ENCODE data around the gene MACROD2. TPM values are rescaled to one million over a fixed set of nuclear protein-coding genes. Genes with fewer than 3 reads are reported as not detected.

Gene MACROD2
- total RNA-seq, 3 donors from 2014 or later: 3.2 to 7.6 (median 6.4) TPM

DNA sequence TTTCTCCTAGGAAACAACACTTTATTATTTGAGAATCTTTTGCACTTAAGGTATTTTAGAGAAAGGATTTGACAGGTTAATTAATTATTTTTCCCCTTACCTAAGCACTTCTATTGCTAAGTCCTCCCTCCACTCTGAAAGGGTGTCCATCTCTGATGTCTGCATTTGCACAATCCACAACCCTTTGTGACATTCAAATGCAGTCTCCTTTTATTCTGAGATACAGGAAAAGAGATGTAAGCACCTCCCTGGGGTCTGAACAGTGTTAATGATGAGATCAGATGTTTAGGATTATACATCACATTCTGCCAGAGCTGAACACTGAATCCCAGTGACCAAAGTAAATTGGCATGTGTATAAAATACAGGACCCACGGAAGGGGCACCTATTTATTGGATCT, 1206.3 kb downstream of the MACROD2 start:
- DNase-seq: no peak
- no peaks in the 10 kb centered on the region for H3K36me3 ChIP-seq (ENCODE audit: low read depth)
- no peaks in the 10 kb centered on the region for H3K4me1 ChIP-seq (ENCODE audit: low read depth)
- TF ChIP-seq, protein P1, sequence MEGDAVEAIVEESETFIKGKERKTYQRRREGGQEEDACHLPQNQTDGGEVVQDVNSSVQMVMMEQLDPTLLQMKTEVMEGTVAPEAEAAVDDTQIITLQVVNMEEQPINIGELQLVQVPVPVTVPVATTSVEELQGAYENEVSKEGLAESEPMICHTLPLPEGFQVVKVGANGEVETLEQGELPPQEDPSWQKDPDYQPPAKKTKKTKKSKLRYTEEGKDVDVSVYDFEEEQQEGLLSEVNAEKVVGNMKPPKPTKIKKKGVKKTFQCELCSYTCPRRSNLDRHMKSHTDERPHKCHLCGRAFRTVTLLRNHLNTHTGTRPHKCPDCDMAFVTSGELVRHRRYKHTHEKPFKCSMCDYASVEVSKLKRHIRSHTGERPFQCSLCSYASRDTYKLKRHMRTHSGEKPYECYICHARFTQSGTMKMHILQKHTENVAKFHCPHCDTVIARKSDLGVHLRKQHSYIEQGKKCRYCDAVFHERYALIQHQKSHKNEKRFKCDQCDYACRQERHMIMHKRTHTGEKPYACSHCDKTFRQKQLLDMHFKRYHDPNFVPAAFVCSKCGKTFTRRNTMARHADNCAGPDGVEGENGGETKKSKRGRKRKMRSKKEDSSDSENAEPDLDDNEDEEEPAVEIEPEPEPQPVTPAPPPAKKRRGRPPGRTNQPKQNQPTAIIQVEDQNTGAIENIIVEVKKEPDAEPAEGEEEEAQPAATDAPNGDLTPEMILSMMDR (IDR thresholded peaks at IDR 0.05): no peak
- intact Hi-C loops (cut with DNase I, micrococcal nuclease): no loop called here
- no peak overlapping the region for H3K4me3 ChIP-seq
- ATAC-seq: no peak
- no peaks in the 10 kb centered on the region for H3K9me3 ChIP-seq

DNA sequence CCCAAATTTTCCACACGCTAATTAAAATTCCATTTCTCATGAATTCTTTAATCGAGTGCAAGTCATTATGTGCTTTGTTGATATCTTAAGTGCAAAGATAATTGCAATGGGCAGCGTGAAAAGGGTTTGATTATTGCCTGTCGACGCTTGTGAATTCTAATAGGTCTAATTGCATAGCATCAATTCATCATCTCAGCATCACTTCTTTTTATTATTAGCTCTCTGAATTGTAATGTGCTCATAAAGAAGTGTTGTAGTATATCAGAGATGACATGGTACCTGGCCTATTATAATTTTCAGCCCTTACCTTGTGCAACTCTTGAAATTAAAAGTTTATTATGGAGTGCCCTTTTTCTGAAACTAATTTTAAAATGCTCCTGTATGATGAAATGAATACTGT, 1208.9 kb downstream of the MACROD2 start:
- DNase-seq (no peak), ATAC-seq (no peak)
- Histone ChIP-seq H3K4me1 (ENCODE audit: low read depth) (no peaks in the 10 kb centered on the region), H3K4me3 (no peak overlapping the region), H3K36me3 (ENCODE audit: low read depth) (no peaks in the 10 kb centered on the region), H3K9me3 (no peaks in the 10 kb centered on the region)
- TF ChIP-seq, protein P1 (IDR thresholded peaks at IDR 0.05): no peak
- intact Hi-C loops (cut with DNase I, micrococcal nuclease): no loop called here

DNA sequence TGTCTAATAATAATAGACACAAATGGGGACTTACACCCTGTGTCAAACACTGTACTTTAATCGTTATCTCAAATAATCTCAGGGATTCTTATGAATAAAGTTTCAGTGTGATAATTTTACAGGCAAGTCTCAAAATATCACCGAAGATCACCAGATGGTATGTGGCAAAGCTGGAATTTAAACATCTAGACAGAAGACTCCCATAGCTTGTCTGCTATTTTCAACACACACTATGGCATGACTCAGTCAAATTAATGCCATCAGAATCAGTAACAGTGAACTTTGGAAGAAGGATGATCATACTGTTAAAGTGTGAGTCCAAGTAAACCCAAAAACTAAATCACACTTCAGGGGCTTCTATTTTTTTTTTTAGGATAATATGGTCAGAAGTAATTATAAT, 1209.7 kb downstream of the MACROD2 start:
- intact Hi-C loops (cut with DNase I, micrococcal nuclease): no loop called here
- no peaks in the 10 kb centered on the region for H3K36me3 ChIP-seq (ENCODE audit: low read depth)
- ATAC-seq (no peak), DNase-seq (no peak)
- no peaks in the 10 kb centered on the region for H3K9me3 ChIP-seq
- H3K4me1 ChIP-seq (ENCODE audit: low read depth): no peaks in the 10 kb centered on the region
- TF ChIP-seq, protein P1 (IDR thresholded peaks at IDR 0.05): no peak
- no peak overlapping the region for H3K4me3 ChIP-seq

GRCh38 chr20:15205719-15206118, 1210.4 kb downstream of the MACROD2 start:
- intact Hi-C loops (cut with DNase I, micrococcal nuclease): no loop called here

GRCh38 chr20:15209537-15209936, 1214.2 kb downstream of the MACROD2 start:
- H3K4me1 ChIP-seq (ENCODE audit: low read depth): no peaks in the 10 kb centered on the region
- H3K4me3 ChIP-seq: no peak overlapping the region
- no peaks in the 10 kb centered on the region for H3K9me3 ChIP-seq
- TF ChIP-seq, protein P1 (IDR thresholded peaks at IDR 0.05): no peak
- H3K36me3 ChIP-seq (ENCODE audit: low read depth): no peaks in the 10 kb centered on the region
- intact Hi-C loops (cut with DNase I, micrococcal nuclease): no loop called here
- DNase-seq (no peak), ATAC-seq (no peak)

More at GRCh38 chr20:15205719-15206118, 1210.4 kb downstream of the MACROD2 start:
- Histone ChIP-seq H3K9me3 (no peaks in the 10 kb centered on the region), H3K4me1 (ENCODE audit: low read depth) (no peaks in the 10 kb centered on the region), H3K4me3 (no peak overlapping the region), H3K36me3 (ENCODE audit: low read depth) (no peaks in the 10 kb centered on the region)
- ATAC-seq: no peak
- TF ChIP-seq, protein P1 (IDR thresholded peaks at IDR 0.05): no peak
- no peak for DNase-seq

DNA sequence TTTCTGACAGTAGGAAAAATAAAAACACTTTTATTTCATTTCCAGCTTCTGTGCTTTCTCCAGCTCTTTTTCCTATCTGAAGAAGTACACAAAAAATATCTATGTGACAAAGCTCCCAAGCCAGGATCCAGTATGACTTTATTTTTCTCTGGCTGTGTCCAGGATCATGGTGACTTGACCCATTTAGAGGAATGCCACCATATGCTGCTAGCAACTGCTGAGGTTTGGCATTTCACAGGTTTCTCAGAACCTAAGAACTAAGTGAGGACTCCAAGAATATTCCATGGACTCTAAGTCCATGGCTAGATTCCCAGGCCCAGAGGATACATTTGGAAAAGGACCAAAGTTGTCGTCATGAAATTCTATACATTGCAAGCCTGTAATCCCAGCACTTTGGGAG, 1218.7 kb downstream of the MACROD2 start:
- ATAC-seq (no peak), DNase-seq (no peak)
- TF ChIP-seq, protein P1 (IDR thresholded peaks at IDR 0.05): no peak
- no peaks in the 10 kb centered on the region for H3K4me1 ChIP-seq (ENCODE audit: low read depth)
- H3K4me3 ChIP-seq: no peak overlapping the region
- H3K9me3 ChIP-seq: no peaks in the 10 kb centered on the region
- no peaks in the 10 kb centered on the region for H3K36me3 ChIP-seq (ENCODE audit: low read depth)
- intact Hi-C loops (cut with DNase I, micrococcal nuclease): no loop called here
